GM12801 (cell line): ENCODE results near the gene COPS9.

Experiments
- TF ChIP-seq, protein P1 (sequence below): IDR thresholded peaks from one replicate; pipeline ENCODE4 v1.5.1; 2011; ENCODE audit warnings: control low read depth; ENCODE audit not compliant: insufficient read length; ENCODE audit errors: extremely low read depth

COPS9 gene

DNA sequence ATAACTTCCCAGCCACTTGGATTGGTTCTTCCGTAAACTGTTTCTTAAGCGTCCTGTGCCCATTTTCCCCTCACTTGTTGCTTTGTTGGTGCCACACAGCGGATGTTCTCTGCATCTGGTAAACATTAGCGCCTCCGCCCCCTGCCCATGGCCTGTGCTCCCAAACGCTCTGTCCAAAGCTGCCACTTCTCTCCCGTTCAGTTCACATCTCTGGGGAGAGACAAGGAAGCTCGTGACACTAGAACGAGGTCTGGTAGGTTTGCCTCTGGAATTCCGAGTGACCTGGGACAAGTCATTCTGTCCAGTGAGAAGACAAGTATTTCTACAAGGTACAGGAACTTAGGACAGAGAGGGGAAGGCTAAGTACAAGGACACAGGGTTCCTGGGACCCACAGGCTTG is 9.4 kb downstream of the COPS9 start:
- TF ChIP-seq, protein P1, sequence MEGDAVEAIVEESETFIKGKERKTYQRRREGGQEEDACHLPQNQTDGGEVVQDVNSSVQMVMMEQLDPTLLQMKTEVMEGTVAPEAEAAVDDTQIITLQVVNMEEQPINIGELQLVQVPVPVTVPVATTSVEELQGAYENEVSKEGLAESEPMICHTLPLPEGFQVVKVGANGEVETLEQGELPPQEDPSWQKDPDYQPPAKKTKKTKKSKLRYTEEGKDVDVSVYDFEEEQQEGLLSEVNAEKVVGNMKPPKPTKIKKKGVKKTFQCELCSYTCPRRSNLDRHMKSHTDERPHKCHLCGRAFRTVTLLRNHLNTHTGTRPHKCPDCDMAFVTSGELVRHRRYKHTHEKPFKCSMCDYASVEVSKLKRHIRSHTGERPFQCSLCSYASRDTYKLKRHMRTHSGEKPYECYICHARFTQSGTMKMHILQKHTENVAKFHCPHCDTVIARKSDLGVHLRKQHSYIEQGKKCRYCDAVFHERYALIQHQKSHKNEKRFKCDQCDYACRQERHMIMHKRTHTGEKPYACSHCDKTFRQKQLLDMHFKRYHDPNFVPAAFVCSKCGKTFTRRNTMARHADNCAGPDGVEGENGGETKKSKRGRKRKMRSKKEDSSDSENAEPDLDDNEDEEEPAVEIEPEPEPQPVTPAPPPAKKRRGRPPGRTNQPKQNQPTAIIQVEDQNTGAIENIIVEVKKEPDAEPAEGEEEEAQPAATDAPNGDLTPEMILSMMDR = no peak

DNA sequence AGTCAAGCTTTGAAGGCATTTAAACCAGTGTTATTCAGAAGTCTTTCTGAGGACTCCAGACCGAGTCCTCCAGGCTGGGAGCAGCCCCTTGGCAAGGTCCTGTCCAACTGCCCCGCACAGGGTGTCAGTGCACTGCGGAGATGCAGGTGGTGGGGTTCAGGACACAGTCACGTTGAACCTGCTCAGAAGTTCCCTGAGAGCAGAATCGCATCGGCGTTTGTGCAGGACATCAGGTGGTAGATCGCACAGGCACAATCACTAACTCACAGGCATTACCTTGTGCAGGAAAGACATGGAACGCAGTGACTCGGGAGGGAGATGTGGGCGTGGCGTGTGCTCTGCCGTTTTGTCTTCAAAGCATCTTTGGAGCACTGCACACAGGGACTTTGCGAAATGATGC is 10.4 kb downstream of the COPS9 start:
- TF ChIP-seq, protein P1 = no peak

DNA sequence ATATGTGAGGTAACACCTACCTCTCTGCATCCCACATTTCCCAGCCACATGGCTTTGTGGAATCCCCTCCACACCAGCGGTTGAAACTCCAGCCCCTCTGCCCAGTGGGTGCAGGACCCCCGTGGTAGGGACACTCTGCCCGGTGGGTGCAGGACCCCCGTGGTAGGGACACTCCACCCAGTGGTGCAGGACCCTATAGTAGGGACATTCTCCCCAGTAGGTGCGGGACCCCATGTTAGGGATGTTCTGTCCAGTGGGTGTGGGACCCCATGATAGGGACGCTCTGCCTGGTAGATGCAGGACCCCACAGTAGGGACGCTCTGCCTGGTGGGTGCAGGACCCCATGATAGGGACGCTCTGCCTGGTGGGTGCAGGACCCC is 11.5 kb downstream of the COPS9 start:
- TF ChIP-seq, protein P1 = no peak

DNA sequence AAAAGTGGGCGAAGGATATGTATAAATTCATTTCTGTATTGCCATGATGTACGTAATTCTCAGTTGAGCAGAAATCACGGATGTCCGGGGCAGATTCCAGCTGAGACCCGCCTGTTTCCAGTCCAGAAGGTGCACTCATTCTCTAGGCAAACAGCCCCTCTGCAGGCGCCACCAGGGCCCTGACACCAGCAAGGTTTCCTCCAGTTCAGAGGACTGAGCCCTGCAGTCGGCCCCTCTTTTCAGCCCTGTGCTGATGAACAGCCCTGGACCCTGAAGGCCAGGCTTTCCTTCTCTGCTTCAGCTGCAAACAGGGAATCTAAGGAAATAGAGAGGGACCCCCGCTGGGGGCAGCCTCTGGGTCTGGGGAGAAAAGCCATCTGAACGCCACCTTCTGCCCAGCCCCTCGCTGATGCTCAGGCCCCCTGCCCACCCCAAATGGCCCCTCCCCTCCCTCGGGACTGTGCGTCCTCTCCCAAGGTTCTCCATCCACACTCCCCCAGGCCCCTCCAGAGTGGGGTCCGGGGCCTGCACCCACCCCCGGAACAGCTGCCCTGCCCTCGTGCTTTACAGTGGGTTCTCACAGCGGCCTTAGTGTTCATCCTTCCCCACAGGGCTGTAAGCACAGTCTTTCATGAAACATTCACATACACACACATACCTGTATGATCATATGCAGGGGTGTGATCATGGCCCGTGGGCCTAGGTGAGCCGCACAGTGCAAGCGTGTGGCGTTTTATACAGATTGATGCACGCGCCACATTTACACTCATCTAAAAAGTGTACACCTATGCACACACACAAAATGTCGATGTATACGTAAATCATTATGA is 12.1 kb downstream of the COPS9 start:
- TF ChIP-seq, protein P1 = no peak

DNA sequence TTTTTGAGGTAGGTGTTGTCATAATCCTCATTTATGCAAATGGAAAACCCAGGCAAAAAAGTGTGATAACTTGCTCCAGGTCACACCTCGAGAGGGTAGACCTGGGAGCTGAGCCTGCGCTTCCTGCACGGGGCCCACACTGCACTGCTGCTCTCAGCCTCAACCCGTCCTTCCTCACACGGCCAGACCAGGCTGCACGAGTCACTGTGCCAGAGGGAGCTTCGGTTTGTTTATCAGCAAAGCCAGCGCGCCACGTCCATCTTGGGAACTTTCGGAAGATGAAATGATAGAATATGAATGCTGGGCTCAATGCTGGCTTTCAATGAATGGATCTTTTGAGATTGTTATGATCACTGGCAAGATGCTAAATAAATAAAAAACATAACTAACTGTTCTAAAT is 14.4 kb downstream of the COPS9 start:
- TF ChIP-seq, protein P1 = no peak

DNA sequence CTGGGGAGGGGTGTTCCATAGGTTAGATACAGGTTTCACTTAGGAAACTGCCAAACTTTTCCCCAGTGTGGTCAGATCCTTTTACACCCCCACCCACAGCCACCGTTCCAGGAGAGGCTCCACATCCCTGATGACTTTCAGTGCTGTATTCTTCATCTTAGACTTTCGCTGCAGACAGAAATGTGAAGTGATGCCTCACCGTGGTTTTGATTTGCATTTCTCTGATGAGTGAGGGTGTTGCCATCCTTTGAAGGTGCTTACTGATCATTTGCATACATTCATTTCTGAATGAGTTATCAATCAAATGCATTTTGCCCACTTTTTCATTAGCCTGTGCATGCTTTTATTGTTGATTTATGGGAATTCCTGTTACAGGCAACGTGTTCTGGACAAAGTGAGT is 14.9 kb downstream of the COPS9 start:
- TF ChIP-seq, protein P1 = no peak

DNA sequence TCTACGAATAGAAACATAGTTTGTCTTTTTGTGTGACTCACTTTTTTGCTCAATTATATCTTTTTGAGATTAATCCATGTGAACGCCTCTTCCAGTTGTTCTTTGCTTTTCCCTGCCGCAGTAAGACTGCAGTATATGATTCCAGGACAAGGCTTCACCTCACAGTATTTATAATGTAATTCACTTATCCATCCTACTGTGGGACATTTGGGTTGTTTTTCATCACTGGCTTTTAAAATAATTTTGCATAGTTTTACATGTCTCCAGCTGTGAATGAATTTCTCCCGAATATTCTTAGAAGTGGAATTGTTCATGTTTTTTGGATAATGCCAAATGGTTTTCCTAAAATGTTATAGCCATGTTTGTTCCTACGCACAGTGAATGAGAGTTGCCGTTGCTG is 21.9 kb downstream of the COPS9 start:
- TF ChIP-seq, protein P1 = no peak
